Measurements from ENCODE around the gene NOD1.
"Not testable (repeated sequence)": the region's sequence is repeated elsewhere in the genome, so short reads cannot be mapped to it uniquely, and the experiment has no call there.

NOD1 gene

GRCh38 chr7:30390736-30391636 lies 87.6 kb downstream of the NOD1 start:
- no peak for TF ChIP-seq POU2F2 (IDR thresholded peaks at IDR 0.05; ENCODE audit: low read depth, low read length)
- DNase-seq (ENCODE audit: insufficient read length, low spot score) (no peak), FAIRE-seq (no peak)

- no peak for DNase-seq (ENCODE audit: insufficient read length, low spot score)
- peak; percentile 13 for FAIRE-seq
- TF ChIP-seq POU2F2 (IDR thresholded peaks at IDR 0.05; ENCODE audit: low read depth, low read length) (no peak), TAF1 (IDR thresholded peaks at IDR 0.05; ENCODE audit: low read depth, low read length) (no peak), POLR2AphosphoS5 (IDR thresholded peaks at IDR 0.05; ENCODE audit: low read depth, low read length) (no peak), SPI1 (IDR thresholded peaks at IDR 0.05; ENCODE audit: low read depth, low read length) (no peak), PAX5 (IDR thresholded peaks at IDR 0.05; ENCODE audit: insufficient read depth, low read length, severe bottlenecking) (no peak), POLR2A (IDR thresholded peaks at IDR 0.05; ENCODE audit: low read depth, low read length) (no peak)
Measured at GRCh38 chr7:30389791-30390190, 88.8 kb downstream of the NOD1 start.

GRCh38 chr7:30382607-30383006 lies 96.0 kb downstream of the NOD1 start:
- FAIRE-seq = no peak
- TF ChIP-seq PAX5 (IDR thresholded peaks at IDR 0.05; ENCODE audit: insufficient read depth, low read length, severe bottlenecking) (no peak), POLR2AphosphoS5 (IDR thresholded peaks at IDR 0.05; ENCODE audit: low read depth, low read length) (no peak), POLR2A (IDR thresholded peaks at IDR 0.05; ENCODE audit: low read depth, low read length) (no peak), POU2F2 (IDR thresholded peaks at IDR 0.05; ENCODE audit: low read depth, low read length) (no peak), SPI1 (IDR thresholded peaks at IDR 0.05; ENCODE audit: low read depth, low read length) (no peak), TAF1 (IDR thresholded peaks at IDR 0.05; ENCODE audit: low read depth, low read length) (no peak)
- no peak for DNase-seq (ENCODE audit: insufficient read length, low spot score)

GRCh38 chr7:30380824-30381223 lies 97.8 kb downstream of the NOD1 start:
- not testable (repeated sequence) for FAIRE-seq; DNase-seq (ENCODE audit: insufficient read length, low spot score)

- no peak for FAIRE-seq
- TF ChIP-seq SPI1 (IDR thresholded peaks at IDR 0.05; ENCODE audit: low read depth, low read length) (no peak), POLR2A (IDR thresholded peaks at IDR 0.05; ENCODE audit: low read depth, low read length) (no peak), POU2F2 (IDR thresholded peaks at IDR 0.05; ENCODE audit: low read depth, low read length) (no peak)
- DNase-seq (ENCODE audit: insufficient read length, low spot score) = no peak
Measured at GRCh38 chr7:30380294-30380693, 98.3 kb downstream of the NOD1 start.

- FAIRE-seq = no peak
- no peak for DNase-seq (ENCODE audit: insufficient read length, low spot score)
- TF ChIP-seq SPI1 (IDR thresholded peaks at IDR 0.05; ENCODE audit: low read depth, low read length) = no peak
- no peak for TF ChIP-seq POLR2A (IDR thresholded peaks at IDR 0.05; ENCODE audit: low read depth, low read length)
- no peak for TF ChIP-seq PAX5 (IDR thresholded peaks at IDR 0.05; ENCODE audit: insufficient read depth, low read length, severe bottlenecking)
- TF ChIP-seq POU2F2 (IDR thresholded peaks at IDR 0.05; ENCODE audit: low read depth, low read length) = no peak
- no peak for TF ChIP-seq TAF1 (IDR thresholded peaks at IDR 0.05; ENCODE audit: low read depth, low read length)
- no peak for TF ChIP-seq POLR2AphosphoS5 (IDR thresholded peaks at IDR 0.05; ENCODE audit: low read depth, low read length)
Measured at GRCh38 chr7:30379741-30380140, 98.8 kb downstream of the NOD1 start.

GRCh38 chr7:30379131-30379530 lies 99.5 kb downstream of the NOD1 start:
- FAIRE-seq = no peak
- no peak for DNase-seq (ENCODE audit: insufficient read length, low spot score)
- TF ChIP-seq POLR2AphosphoS5 (IDR thresholded peaks at IDR 0.05; ENCODE audit: low read depth, low read length) (no peak), TAF1 (IDR thresholded peaks at IDR 0.05; ENCODE audit: low read depth, low read length) (no peak), PAX5 (IDR thresholded peaks at IDR 0.05; ENCODE audit: insufficient read depth, low read length, severe bottlenecking) (no peak), POLR2A (IDR thresholded peaks at IDR 0.05; ENCODE audit: low read depth, low read length) (no peak), SPI1 (IDR thresholded peaks at IDR 0.05; ENCODE audit: low read depth, low read length) (no peak), POU2F2 (IDR thresholded peaks at IDR 0.05; ENCODE audit: low read depth, low read length) (no peak)

- TF ChIP-seq POU2F2 (IDR thresholded peaks at IDR 0.05; ENCODE audit: low read depth, low read length) (no peak), POLR2AphosphoS5 (IDR thresholded peaks at IDR 0.05; ENCODE audit: low read depth, low read length) (no peak), POLR2A (IDR thresholded peaks at IDR 0.05; ENCODE audit: low read depth, low read length) (no peak), TAF1 (IDR thresholded peaks at IDR 0.05; ENCODE audit: low read depth, low read length) (no peak), SPI1 (IDR thresholded peaks at IDR 0.05; ENCODE audit: low read depth, low read length) (no peak)
- DNase-seq (ENCODE audit: insufficient read length, low spot score) (no peak), FAIRE-seq (no peak)
Measured at GRCh38 chr7:30378275-30378674, 100.3 kb downstream of the NOD1 start.
